Astrocyte of the cerebellum (primary cell): ENCODE results near the gene TBC1D14.

Experiments used
- DNase-seq: peaks from one replicate; pipeline ENCODE4 v3.0.0-alpha.2; 2011; ENCODE audit warnings: low read depth
- H3K4me3 ChIP-seq: 2 replicates; pipeline ENCODE4 v1.5.1; 2011; ENCODE audit warnings: mild to moderate bottlenecking, low read depth, low read length, moderate library complexity
- CTCF ChIP-seq: IDR thresholded peaks from 2 replicates; pipeline ENCODE4 v1.5.1; 2012; ENCODE audit warnings: low read length, low read depth, moderate library complexity, mild to moderate bottlenecking; ENCODE audit errors: missing control alignments
- in situ Hi-C: cut with HindIII; loops from 2 replicates; pipeline ENCODE4 v1.10.0; 2017; ENCODE audit warnings: low sequenced_read_pairs

The TBC1D14 gene

GRCh38 chr4:6920171-6920570 is 10.5 kb downstream of the TBC1D14 start:
- no peak overlapping the region for H3K4me3 ChIP-seq
- no peak for TF ChIP-seq CTCF
- no peak for DNase-seq
- in situ Hi-C loops = no loop called here

GRCh38 chr4:6923507-6923906 is 13.9 kb downstream of the TBC1D14 start:
- TF ChIP-seq CTCF = no peak
- no peak overlapping the region for H3K4me3 ChIP-seq
- in situ Hi-C loops = no loop called here
- DNase-seq = no peak

GRCh38 chr4:6924361-6924779 is 14.7 kb downstream of the TBC1D14 start:
- no peak overlapping the region for H3K4me3 ChIP-seq
- in situ Hi-C loops = no loop called here
- no peak for TF ChIP-seq CTCF
- no peak for DNase-seq

GRCh38 chr4:6925357-6925836 is 15.8 kb downstream of the TBC1D14 start:
- in situ Hi-C loops = no loop called here
- DNase-seq = no peak
- TF ChIP-seq CTCF = no peak
- H3K4me3 ChIP-seq = no peak overlapping the region

GRCh38 chr4:6926081-6926480 is 16.5 kb downstream of the TBC1D14 start:
- DNase-seq = no peak
- no peak for TF ChIP-seq CTCF
- H3K4me3 ChIP-seq = no peak overlapping the region
- in situ Hi-C loops = no loop called here

GRCh38 chr4:6926681-6927478 is 17.3 kb downstream of the TBC1D14 start:
- no peak overlapping the region for H3K4me3 ChIP-seq
- TF ChIP-seq CTCF = no peak
- in situ Hi-C loops = no loop called here
- no peak for DNase-seq
